IPS-15b (cell line): ENCODE measurements around the gene TATDN2.

Experiments
- H3K27me3 ChIP-seq: one replicate; pipeline ENCODE4 v1.6.1; 2013; ENCODE audit warnings: low read length; ENCODE audit not compliant: control insufficient read depth, insufficient read depth
- H3K36me3 ChIP-seq: one replicate; pipeline ENCODE4 v1.6.1; 2013; ENCODE audit warnings: low read length; ENCODE audit not compliant: control insufficient read depth, insufficient read depth
- H3K4me1 ChIP-seq: one replicate; pipeline ENCODE4 v1.6.1; 2013; ENCODE audit warnings: mild to moderate bottlenecking, low read length; ENCODE audit not compliant: control insufficient read depth, insufficient read depth
- H3K4me3 ChIP-seq: one replicate; pipeline ENCODE4 v1.5.1; 2013; ENCODE audit warnings: low read depth, low read length
- H3K9ac ChIP-seq: one replicate; pipeline ENCODE4 v1.6.1; 2013; ENCODE audit warnings: low read depth, mild to moderate bottlenecking, low read length
- H3K9me3 ChIP-seq: one replicate; pipeline ENCODE4 v1.6.1; 2013; ENCODE audit warnings: mild to moderate bottlenecking, low read length; ENCODE audit not compliant: control insufficient read depth, insufficient read depth

TATDN2 gene

DNA sequence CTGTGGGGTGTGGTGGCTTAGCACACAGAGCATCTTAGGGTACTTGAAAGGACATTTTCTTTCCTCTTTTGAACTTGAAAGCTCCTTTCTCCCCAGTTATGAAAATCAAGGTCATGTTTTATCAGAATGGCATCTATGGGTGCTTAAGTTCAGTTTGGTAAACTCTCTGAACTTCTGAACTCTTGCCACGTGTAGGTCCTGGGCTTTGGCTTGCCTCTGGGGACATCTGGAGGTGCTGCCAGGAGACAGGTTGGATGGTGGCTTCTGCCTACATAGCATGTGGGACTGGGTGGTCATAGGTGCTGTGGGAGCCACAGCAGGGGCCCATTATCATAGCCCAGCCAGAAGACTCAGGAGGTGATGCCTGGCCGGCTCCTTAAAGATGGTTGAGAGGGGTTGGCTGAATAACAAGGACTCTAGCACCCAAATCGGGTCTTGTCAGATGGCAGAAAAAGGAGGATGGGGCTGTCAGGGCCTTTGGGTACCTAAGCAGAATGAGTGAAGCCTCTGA lies 28.9 kb downstream of the TATDN2 start:
- H3K4me3 ChIP-seq: no peak overlapping the region
- H3K27me3 ChIP-seq: no peaks in the 10 kb centered on the region
- no peak overlapping the region for H3K9ac ChIP-seq
- H3K4me1 ChIP-seq: no peaks in the 10 kb centered on the region
- H3K36me3 ChIP-seq: peaks cover 19% of the 10 kb centered on the region
- no peaks in the 10 kb centered on the region for H3K9me3 ChIP-seq

DNA sequence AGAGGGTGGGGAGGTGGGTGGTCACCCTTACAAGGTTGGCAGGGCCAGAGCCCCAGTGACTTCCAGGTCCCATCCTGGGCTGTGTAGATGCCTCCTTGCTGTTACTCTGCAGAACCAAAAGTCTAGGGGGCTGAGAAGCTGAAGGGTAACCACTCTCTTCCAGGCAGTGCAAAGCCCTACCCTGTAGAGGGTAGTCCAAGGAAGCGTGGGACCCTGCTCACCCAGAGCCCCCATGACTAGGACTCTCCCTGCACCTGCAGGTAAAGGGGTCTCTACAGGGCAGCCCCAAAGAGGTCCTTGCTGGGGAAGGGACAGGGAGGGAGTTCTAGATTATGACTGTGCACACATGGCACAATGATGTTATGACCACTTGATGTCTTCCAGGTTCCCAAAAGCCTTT lies 30.2 kb downstream of the TATDN2 start:
- H3K4me3 ChIP-seq: no peak overlapping the region
- no peak overlapping the region for H3K9ac ChIP-seq
- no peaks in the 10 kb centered on the region for H3K4me1 ChIP-seq
- H3K36me3 ChIP-seq: peaks cover 25% of the 10 kb centered on the region
- no peaks in the 10 kb centered on the region for H3K27me3 ChIP-seq
- no peaks in the 10 kb centered on the region for H3K9me3 ChIP-seq

GRCh38 chr3:10279384-10280176 lies 31.3 kb downstream of the TATDN2 start:
- no peaks in the 10 kb centered on the region for H3K4me1 ChIP-seq
- H3K27me3 ChIP-seq: no peaks in the 10 kb centered on the region

GRCh38 chr3:10280177-10280529 lies 31.9 kb downstream of the TATDN2 start:
- Histone ChIP-seq H3K9me3 (no peaks in the 10 kb centered on the region), H3K4me3 (no peak overlapping the region), H3K4me1 (no peaks in the 10 kb centered on the region), H3K9ac (no peak overlapping the region), H3K27me3 (no peaks in the 10 kb centered on the region), H3K36me3 (peaks cover 25% of the 10 kb centered on the region)

More at GRCh38 chr3:10279384-10280176, 31.3 kb downstream of the TATDN2 start:
- Histone ChIP-seq H3K9ac (no peak overlapping the region), H3K9me3 (no peaks in the 10 kb centered on the region), H3K4me3 (no peak overlapping the region), H3K36me3 (peaks cover 25% of the 10 kb centered on the region)

- H3K9ac ChIP-seq: no peak overlapping the region
- H3K36me3 ChIP-seq: peaks cover 25% of the 10 kb centered on the region
- H3K27me3 ChIP-seq: no peaks in the 10 kb centered on the region
- no peaks in the 10 kb centered on the region for H3K4me1 ChIP-seq
- H3K4me3 ChIP-seq: no peak overlapping the region
- H3K9me3 ChIP-seq: no peaks in the 10 kb centered on the region
Measured at GRCh38 chr3:10280571-10280970, 32.3 kb downstream of the TATDN2 start.

DNA sequence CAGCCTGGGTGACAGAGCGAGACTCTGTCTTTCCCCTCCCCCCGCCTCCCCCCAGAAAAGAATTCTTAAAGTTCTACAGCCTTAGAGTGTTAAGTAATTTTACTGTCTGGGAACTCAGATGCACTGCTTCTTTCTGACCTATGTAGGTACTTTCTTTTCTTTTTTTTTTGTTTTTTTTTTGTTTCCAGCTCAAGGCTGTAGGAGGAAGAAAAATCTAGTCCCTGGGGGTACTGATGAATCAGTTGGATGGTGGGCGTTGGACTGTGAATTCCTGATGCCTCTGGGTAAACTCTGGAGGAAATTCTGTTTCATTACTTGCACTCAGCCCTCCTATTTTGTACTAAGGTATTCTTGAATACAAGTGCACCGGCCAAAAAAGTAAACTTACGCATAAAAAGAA lies 33.7 kb downstream of the TATDN2 start:
- Histone ChIP-seq H3K36me3 (peaks cover 25% of the 10 kb centered on the region), H3K4me1 (peaks cover 5% of the 10 kb centered on the region), H3K9ac (no peak overlapping the region), H3K27me3 (no peaks in the 10 kb centered on the region), H3K4me3 (no peak overlapping the region), H3K9me3 (no peaks in the 10 kb centered on the region)

DNA sequence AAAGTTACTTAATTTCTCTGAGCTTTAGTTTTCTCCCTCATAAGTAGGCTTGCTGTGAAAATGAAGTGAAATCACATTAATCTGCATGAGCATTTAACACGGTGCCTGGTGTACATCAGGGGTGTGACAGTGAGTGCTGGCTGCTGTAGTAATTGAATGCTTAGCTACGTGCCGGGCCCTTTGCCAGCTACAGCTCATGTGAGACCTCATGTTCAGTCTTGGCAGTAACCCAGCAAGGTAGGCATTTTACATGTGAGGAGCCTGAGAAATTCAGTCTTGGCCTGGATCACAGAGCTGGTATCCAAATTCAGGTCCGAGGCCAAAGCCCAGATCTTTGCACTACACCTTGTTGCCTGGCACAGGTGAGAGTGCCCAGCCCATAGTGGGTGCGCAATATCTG lies 35.4 kb downstream of the TATDN2 start:
- Histone ChIP-seq H3K9ac (no peak overlapping the region), H3K9me3 (no peaks in the 10 kb centered on the region), H3K4me3 (no peak overlapping the region), H3K4me1 (peaks cover 5% of the 10 kb centered on the region), H3K36me3 (peaks cover 20% of the 10 kb centered on the region), H3K27me3 (no peaks in the 10 kb centered on the region)

DNA sequence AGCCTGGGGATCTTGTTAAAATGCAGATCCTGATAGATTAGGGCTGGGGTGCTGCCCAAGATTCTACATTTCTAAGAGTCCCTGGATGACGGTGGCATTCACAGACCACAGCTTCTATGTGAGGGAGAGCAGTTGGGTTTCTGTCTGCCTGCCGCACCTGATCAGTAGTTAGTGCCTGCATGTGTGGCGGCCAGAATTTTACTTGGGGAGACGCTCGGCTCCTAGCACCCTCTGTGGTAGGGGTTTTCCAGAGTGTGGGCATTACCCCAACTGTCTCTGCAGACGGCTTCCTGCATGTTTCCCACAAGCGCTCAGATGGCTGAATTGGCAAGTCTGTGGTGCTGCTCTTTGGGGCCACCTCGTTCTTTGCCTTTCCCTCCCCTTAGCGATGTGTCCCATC lies 36.2 kb downstream of the TATDN2 start:
- H3K27me3 ChIP-seq: no peaks in the 10 kb centered on the region
- peaks cover 5% of the 10 kb centered on the region for H3K4me1 ChIP-seq
- peaks cover 12% of the 10 kb centered on the region for H3K36me3 ChIP-seq
- no peak overlapping the region for H3K4me3 ChIP-seq
- H3K9ac ChIP-seq: no peak overlapping the region
- no peaks in the 10 kb centered on the region for H3K9me3 ChIP-seq

DNA sequence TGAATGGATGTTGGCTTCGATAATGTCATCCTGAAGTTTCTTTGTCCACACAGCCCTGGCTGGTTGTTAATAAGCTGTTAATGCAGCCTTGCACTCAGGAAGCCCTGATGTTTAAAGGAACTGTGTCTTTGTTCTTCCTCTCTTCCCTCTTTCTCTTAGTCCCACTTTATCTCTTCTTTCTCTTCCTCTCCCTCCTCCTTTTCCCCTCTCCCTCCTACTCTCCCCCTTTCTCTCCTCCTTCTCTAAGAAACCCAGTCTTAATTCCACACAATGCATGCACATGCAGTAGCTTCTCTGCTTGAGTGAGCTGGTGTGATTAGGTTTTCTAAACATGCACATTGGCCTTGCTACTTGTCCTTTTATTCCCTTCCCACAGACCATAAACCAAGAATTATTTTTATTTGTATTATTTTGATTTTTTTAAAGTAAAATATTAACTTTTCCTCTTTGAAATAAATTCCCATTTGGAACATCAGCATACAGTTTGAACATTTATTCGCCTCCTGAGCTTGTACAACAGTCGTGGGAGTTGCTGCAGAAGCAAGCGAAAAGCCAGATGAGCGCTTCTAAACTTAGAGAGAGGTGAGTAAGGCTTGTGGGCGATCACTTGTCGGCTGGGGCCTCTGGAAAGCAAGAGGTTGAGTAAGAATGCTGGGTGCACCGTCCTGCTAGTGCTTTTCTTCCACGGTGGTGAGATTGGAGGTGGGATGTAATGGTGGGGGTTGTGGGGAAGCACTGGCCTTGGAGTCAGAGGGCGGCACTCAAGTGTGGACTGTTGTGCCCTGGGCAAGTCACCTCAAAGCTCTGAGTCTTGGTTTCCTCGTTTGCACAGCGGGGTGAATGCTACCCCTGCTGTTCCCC lies 37.2 kb downstream of the TATDN2 start:
- Histone ChIP-seq H3K9ac (no peak overlapping the region), H3K9me3 (no peaks in the 10 kb centered on the region), H3K4me1 (peaks cover 5% of the 10 kb centered on the region)

GRCh38 chr3:10286133-10286524 lies 37.9 kb downstream of the TATDN2 start:
- Histone ChIP-seq H3K9me3 (no peaks in the 10 kb centered on the region), H3K4me3 (no peak overlapping the region), H3K27me3 (no peaks in the 10 kb centered on the region), H3K4me1 (peaks cover 5% of the 10 kb centered on the region), H3K9ac (no peak overlapping the region), H3K36me3 (peaks cover 19% of the 10 kb centered on the region)

More for the DNA sequence above, 37.2 kb downstream of the TATDN2 start:
- no peaks in the 10 kb centered on the region for H3K27me3 ChIP-seq
- peaks cover 12% of the 10 kb centered on the region for H3K36me3 ChIP-seq
- H3K4me3 ChIP-seq: no peak overlapping the region

DNA sequence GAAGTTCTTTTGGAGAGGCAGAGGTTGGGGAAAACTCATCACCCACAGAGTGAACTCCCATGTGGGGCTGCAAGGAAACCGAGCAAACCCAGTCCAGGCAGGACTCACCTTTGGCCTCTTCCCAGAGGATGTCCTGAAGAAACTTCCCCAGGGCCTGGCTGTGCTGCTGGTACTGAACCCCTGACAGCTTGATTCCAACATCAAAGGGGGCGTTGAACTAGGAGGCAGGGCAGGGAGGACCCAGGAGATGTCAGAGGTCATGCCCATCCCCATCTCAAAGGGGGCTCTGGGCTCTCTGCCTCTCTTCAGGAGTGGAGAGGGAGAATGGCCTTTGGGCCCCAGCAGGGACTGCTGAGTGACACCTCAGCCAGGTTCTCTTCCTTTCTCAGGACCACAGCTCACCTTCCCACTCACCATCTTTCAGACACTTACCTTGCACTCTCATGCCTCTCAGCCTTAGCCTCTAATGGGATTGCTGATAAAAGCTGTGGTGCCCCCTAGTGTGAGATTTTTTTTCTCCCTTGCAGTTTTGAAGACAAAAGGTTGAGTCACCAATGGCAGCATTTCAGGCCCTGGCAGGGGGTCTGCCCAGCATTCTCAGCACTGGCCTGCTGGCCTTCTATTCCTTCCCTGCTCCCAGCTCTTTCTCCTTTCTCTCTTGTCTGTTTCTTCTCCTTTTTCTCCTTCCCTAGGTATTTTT lies 38.5 kb downstream of the TATDN2 start:
- no peak overlapping the region for H3K9ac ChIP-seq
- H3K27me3 ChIP-seq: no peaks in the 10 kb centered on the region
- H3K4me1 ChIP-seq: peaks cover 5% of the 10 kb centered on the region
- peaks cover 17% of the 10 kb centered on the region for H3K36me3 ChIP-seq
- H3K4me3 ChIP-seq: no peak overlapping the region
- no peaks in the 10 kb centered on the region for H3K9me3 ChIP-seq
